H7 (cell line): Measurements from ENCODE around the gene NTNG1. TPM values are rescaled to one million over a fixed set of nuclear protein-coding genes. Genes with fewer than 3 reads are reported as not detected.

ENCODE experiments used
- DNase-seq: peaks from one replicate; pipeline ENCODE4 v3.0.0; 2012
- H3K27me3 ChIP-seq: 2 replicates; pipeline ENCODE4 v1.6.0; 2011; ENCODE audit warnings: mild to moderate bottlenecking, low read length; ENCODE audit not compliant: control insufficient read depth, insufficient read depth
- H3K36me3 ChIP-seq: replicated peaks from 2 replicates; pipeline ENCODE4 v1.5.1; 2011; ENCODE audit warnings: low read length; ENCODE audit not compliant: control insufficient read depth, insufficient read depth
- H3K4me3 ChIP-seq: 2 replicates; pipeline ENCODE4 v1.5.1; 2011; ENCODE audit warnings: low read depth, mild to moderate bottlenecking, control low read depth, low read length, moderate library complexity; ENCODE audit not compliant: insufficient read depth
- total RNA-seq: library from RNA; depleted of rRNA; stranded (reverse); fragments of >200 nt; shearing (Covaris generic); gene quantifications from 2 replicates; pipeline ENCODE4 v1.2.3, GENCODE V29; 2014

Gene NTNG1
- total RNA-seq, 1 experiment from 2014 or later: 5.4 TPM

- Histone ChIP-seq H3K36me3 (no peaks in the 10 kb centered on the region), H3K27me3 (peaks cover 2% of the 10 kb centered on the region; the same call in 1 of the 2 replicates), H3K4me3 (no peak overlapping the region)
- DNase-seq: no peak
Measured at GRCh38 chr1:107328087-107328486, 187.2 kb downstream of the NTNG1 start.

DNA sequence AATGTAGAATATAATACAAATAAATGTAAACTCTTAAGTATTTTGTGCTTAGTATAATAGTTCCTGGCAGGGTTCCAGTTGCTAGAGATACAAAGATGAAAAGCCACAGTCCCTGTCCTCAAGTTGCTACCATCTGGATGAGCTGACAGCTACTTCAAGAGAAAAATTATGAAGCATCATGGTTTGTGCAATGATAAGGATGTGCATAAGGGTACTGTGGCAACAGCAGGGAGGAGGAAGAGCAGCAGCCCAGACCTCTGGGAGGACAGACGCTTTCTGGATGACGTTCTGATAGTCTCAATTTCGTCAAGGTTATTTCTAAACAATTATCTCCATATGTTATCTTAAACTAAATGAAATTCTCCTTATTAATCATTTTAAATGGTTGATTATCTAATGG, 198.9 kb downstream of the NTNG1 start:
- Histone ChIP-seq H3K27me3 (no peaks in the 10 kb centered on the region), H3K4me3 (no peak overlapping the region), H3K36me3 (no peaks in the 10 kb centered on the region)
- no peak for DNase-seq

DNA sequence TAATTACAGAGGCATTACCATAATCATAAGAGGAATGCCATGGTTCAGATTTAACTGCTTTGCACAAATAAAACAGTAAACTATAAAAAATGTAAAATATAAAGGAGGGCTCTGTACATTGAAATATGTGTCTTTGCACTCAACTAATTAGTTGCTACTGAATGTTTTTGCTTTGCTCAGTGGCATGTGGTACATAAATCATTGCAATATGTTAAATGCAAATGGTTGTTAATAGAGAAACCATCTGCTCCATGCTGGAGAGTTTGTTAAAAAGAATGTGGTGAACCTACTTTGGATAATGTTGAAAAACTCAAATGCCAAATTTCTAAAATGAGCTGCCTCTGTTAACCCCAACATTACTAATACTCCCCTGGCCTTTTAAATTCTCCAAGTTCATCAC, 201.5 kb downstream of the NTNG1 start:
- no peak overlapping the region for H3K4me3 ChIP-seq
- no peaks in the 10 kb centered on the region for H3K36me3 ChIP-seq
- H3K27me3 ChIP-seq: no peaks in the 10 kb centered on the region
- no peak for DNase-seq

GRCh38 chr1:107342768-107343167, 201.9 kb downstream of the NTNG1 start:
- no peak overlapping the region for H3K4me3 ChIP-seq
- no peak for DNase-seq
- H3K27me3 ChIP-seq: no peaks in the 10 kb centered on the region
- no peaks in the 10 kb centered on the region for H3K36me3 ChIP-seq

- Histone ChIP-seq H3K27me3 (no peaks in the 10 kb centered on the region), H3K36me3 (no peaks in the 10 kb centered on the region), H3K4me3 (no peak overlapping the region)
- DNase-seq: no peak
Measured at GRCh38 chr1:107343601-107344000, 202.8 kb downstream of the NTNG1 start.

GRCh38 chr1:107344268-107344760, 203.5 kb downstream of the NTNG1 start:
- H3K27me3 ChIP-seq: no peaks in the 10 kb centered on the region
- DNase-seq: no peak
- H3K36me3 ChIP-seq: no peaks in the 10 kb centered on the region
- H3K4me3 ChIP-seq: no peak overlapping the region

- Histone ChIP-seq H3K4me3 (no peak overlapping the region), H3K36me3 (no peaks in the 10 kb centered on the region), H3K27me3 (no peaks in the 10 kb centered on the region)
- no peak for DNase-seq
Measured at GRCh38 chr1:107344836-107345235, 204.0 kb downstream of the NTNG1 start.

GRCh38 chr1:107352850-107353249, 212.0 kb downstream of the NTNG1 start:
- no peaks in the 10 kb centered on the region for H3K36me3 ChIP-seq
- H3K4me3 ChIP-seq: no peak overlapping the region
- no peaks in the 10 kb centered on the region for H3K27me3 ChIP-seq
- no peak for DNase-seq

DNA sequence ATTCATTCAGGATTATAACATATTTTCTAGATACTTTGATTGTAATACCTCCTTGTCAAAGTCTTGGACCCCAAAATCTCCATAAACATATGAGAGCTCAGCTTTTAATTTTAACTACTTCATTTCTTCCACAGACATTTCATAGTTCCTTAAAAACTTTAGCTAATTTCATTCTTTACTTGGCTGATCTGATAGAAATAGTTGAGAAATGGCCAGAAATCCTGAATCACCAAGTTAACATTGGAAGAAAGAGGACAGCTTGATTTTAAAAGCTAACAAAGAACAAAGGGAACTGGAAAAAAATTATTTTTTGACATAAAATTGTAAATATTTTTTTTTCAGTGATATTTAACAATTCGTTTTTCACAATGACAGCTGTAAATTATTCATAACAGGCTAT, 216.5 kb downstream of the NTNG1 start:
- DNase-seq: no peak

DNA sequence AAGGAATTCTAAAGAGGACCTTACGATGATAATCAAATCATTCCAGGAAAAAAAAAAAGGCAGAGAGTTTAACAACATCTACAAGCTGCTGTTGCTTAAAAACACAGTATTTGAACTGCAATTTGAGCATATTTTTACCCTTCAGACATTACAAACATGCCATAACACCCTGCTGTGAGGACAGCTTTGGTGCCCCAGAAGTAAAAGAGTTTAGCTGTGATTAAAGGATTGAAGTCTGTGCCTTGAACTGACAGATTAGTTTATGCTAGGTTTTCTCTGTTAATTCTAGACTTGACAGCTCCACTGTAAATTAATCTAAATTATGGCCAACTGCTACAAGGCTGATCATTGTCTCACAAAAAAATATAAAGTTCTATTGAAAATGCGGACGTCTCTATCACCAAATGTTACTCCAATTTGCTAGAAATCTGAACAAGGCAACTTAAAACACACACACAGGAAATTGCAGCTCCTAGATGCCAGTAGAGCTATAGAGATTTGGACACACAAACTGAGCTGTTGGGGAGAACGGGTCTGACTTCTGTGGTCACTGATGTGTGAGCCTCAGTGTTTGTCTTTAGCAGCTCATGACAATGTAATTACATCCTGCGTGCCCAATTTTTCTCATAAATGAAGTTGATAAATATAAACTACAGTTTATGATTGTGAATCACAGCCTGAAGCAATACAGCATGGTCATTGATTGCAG, 217.9 kb downstream of the NTNG1 start:
- Histone ChIP-seq H3K27me3 (no peaks in the 10 kb centered on the region), H3K36me3 (no peaks in the 10 kb centered on the region), H3K4me3 (no peak overlapping the region)
- no peak for DNase-seq

More for the DNA sequence above, 216.5 kb downstream of the NTNG1 start:
- Histone ChIP-seq H3K27me3 (no peaks in the 10 kb centered on the region), H3K4me3 (no peak overlapping the region), H3K36me3 (no peaks in the 10 kb centered on the region)

DNA sequence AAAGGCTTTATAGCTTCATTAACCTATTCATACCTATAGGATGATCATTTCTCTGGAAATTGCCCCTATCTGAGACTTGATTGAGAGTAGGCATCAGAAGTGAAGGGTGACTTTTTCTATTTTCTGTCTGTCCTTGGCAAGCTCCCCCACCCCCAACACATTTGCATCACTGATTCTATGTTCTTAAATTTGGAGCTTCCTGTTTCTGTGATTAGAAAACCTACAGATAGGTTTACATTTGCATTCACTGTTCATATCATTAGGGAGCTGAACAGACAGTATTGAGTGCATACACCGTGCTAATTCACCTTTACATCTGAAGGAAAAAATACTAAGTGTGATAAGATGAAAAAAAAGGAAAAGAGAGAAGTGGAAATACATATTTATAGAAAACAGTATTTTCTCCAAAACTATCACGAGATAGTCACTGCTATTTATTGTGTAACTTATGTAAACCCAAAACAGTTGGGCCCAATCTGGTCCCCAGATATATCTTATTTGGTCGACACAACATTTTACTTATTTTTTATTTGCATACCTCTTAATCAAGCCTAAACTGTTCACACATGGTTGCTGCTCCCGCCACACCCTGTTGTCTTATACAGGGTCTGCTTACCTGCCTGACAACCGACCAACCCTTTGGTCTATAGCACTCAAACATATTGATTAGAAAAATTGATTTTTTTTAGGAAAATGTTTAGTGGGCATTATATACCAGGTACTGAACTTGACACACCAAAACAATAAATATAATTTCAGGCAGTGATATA, 218.8 kb downstream of the NTNG1 start:
- Histone ChIP-seq H3K27me3 (no peaks in the 10 kb centered on the region), H3K4me3 (no peak overlapping the region), H3K36me3 (no peaks in the 10 kb centered on the region)
- DNase-seq: no peak

- Histone ChIP-seq H3K4me3 (no peak overlapping the region), H3K36me3 (no peaks in the 10 kb centered on the region), H3K27me3 (no peaks in the 10 kb centered on the region)
- DNase-seq: no peak
Measured at GRCh38 chr1:107362468-107363140, 221.8 kb downstream of the NTNG1 start.

DNA sequence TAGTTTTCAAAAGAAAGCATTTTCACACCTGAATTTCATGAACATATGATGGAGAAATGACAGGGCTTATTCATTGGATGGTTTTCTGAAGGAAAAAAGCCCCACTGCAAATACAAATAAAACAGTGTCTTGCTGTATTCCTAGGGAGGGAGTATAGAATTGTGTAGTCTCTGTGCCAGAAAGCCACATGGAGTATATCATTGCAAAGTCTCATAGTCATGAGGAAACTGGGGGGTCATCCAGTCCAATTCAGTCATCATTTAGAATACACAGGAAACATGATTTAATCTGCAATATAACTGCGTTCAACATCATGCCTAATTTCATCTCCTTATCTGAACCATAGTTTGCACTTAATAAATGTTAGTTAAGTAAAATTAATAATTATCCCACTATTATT, 222.3 kb downstream of the NTNG1 start:
- no peak for DNase-seq
- Histone ChIP-seq H3K27me3 (no peaks in the 10 kb centered on the region), H3K4me3 (no peak overlapping the region), H3K36me3 (no peaks in the 10 kb centered on the region)

- H3K4me3 ChIP-seq: no peak overlapping the region
- no peaks in the 10 kb centered on the region for H3K36me3 ChIP-seq
- no peaks in the 10 kb centered on the region for H3K27me3 ChIP-seq
- no peak for DNase-seq
Measured at GRCh38 chr1:107365527-107366240, 224.8 kb downstream of the NTNG1 start.
